ENCODE measurements around the gene TEX14. TPM values are rescaled to one million over a fixed set of nuclear protein-coding genes. Genes with fewer than 3 reads are reported as not detected.

TEX14 gene
- total and polyA plus RNA-seq, 11 donors = 0.04 to 0.36 (median 0.10) TPM; not detected in 3

- no peak for TF ChIP-seq CTCF (IDR thresholded peaks at IDR 0.05)
- H3K27me3 ChIP-seq = no peaks in the 10 kb centered on the region
- no peaks in the 10 kb centered on the region for H3K9me3 ChIP-seq
- WGBS, 4 donors = 81 to 87% (median 82%) methylated on average over 3 of the region's 3 CpGs
- no peak overlapping the region for H3K27ac ChIP-seq
- H3K36me3 ChIP-seq = no peaks in the 10 kb centered on the region
- no peaks in the 10 kb centered on the region for H3K4me1 ChIP-seq
- ATAC-seq (no peak), DNase-seq (no peak)
- intact Hi-C loops (cut with DNase I) = no loop called here
- no peak overlapping the region for H3K4me3 ChIP-seq
These were observed 74.3 kb downstream of the TEX14 start for GRCh38 chr17:58617563-58617962.

GRCh38 chr17:58615768-58616659 lies 75.8 kb downstream of the TEX14 start:
- Histone ChIP-seq H3K36me3 (no peaks in the 10 kb centered on the region), H3K4me1 (no peaks in the 10 kb centered on the region), H3K27me3 (no peaks in the 10 kb centered on the region), H3K9me3 (no peaks in the 10 kb centered on the region), H3K4me3 (no peak overlapping the region), H3K27ac (no peak overlapping the region)
- TF ChIP-seq POLR2A (IDR thresholded peaks at IDR 0.05) (no peak), CTCF (IDR thresholded peaks at IDR 0.05) (no peak)
- intact Hi-C loops (cut with DNase I) = no loop called here
- DNase-seq (no peak), ATAC-seq (no peak)
- WGBS, 4 donors = 63 to 77% (median 72%) methylated on average over 5 of the region's 5 CpGs

GRCh38 chr17:58614859-58615459 lies 76.9 kb downstream of the TEX14 start:
- Histone ChIP-seq H3K9me3 (no peaks in the 10 kb centered on the region), H3K4me1 (no peaks in the 10 kb centered on the region), H3K27me3 (no peaks in the 10 kb centered on the region), H3K27ac (no peak overlapping the region), H3K36me3 (no peaks in the 10 kb centered on the region), H3K4me3 (no peak overlapping the region)
- WGBS, 4 donors = 42 to 58% (median 50%) methylated on average over 7 of the region's 7 CpGs
- intact Hi-C loops (cut with DNase I) = no loop called here
- TF ChIP-seq CTCF (IDR thresholded peaks at IDR 0.05) (no peak), POLR2A (IDR thresholded peaks at IDR 0.05) (no peak)
- peak in 1 of 4 donors; percentile 11 for ATAC-seq
- DNase-seq = no peak

- H3K4me3 ChIP-seq = no peak overlapping the region
- no peak for TF ChIP-seq POLR2A (IDR thresholded peaks at IDR 0.05)
- TF ChIP-seq CTCF (IDR thresholded peaks at IDR 0.05) = no peak
- H3K36me3 ChIP-seq = no peaks in the 10 kb centered on the region
- H3K4me1 ChIP-seq = peaks cover 0 to 7% (median 0%) of the 10 kb centered on the region in 12 donors
- H3K27ac ChIP-seq = no peak overlapping the region
- intact Hi-C loops (cut with DNase I) = no loop called here
- no peaks in the 10 kb centered on the region for H3K9me3 ChIP-seq
- no peak for DNase-seq
- H3K27me3 ChIP-seq = no peaks in the 10 kb centered on the region
- no peak for ATAC-seq
- 83 to 91% (median 89%) methylated on average over 4 of the region's 4 CpGs for WGBS, 4 donors
These were observed 80.5 kb downstream of the TEX14 start for GRCh38 chr17:58611331-58611730.

Data from heart left ventricle (tissue), 16 donors.